ENCODE data around the gene KATNB1.
"Not testable (repeated sequence)": the region's sequence is repeated elsewhere in the genome, so short reads cannot be mapped to it uniquely, and the experiment has no call there.

The KATNB1 gene

GRCh38 chr16:57703416-57704010 lies 32.1 kb upstream of the KATNB1 start:
- no peak for DNase-seq

GRCh38 chr16:57704011-57704904 lies 31.3 kb upstream of the KATNB1 start:
- DNase-seq, result no peak

- no peak for DNase-seq
Measured at GRCh38 chr16:57704905-57705852, 30.4 kb upstream of the KATNB1 start.

GRCh38 chr16:57706717-57707116 lies 28.9 kb upstream of the KATNB1 start:
- no peak for DNase-seq

GRCh38 chr16:57707331-57707730 lies 28.2 kb upstream of the KATNB1 start:
- DNase-seq, result no peak

GRCh38 chr16:57708168-57708567 lies 27.4 kb upstream of the KATNB1 start:
- no peak for DNase-seq

- DNase-seq, result no peak
Measured at GRCh38 chr16:57709663-57710062, 25.9 kb upstream of the KATNB1 start.

- DNase-seq, result no peak
Measured at GRCh38 chr16:57711346-57711745, 24.2 kb upstream of the KATNB1 start.

GRCh38 chr16:57711993-57712392 lies 23.6 kb upstream of the KATNB1 start:
- DNase-seq, result no peak

- DNase-seq, result not testable (repeated sequence)
Measured at GRCh38 chr16:57712569-57712968, 23.0 kb upstream of the KATNB1 start.

GRCh38 chr16:57713596-57713995 lies 22.0 kb upstream of the KATNB1 start:
- DNase-seq, result no peak

GRCh38 chr16:57714047-57714446 lies 21.5 kb upstream of the KATNB1 start:
- no peak for DNase-seq

GRCh38 chr16:57720142-57720575 lies 15.4 kb upstream of the KATNB1 start:
- DNase-seq, result peak; percentile 2

- no peak for DNase-seq
Measured at GRCh38 chr16:57721356-57722209, 14.0 kb upstream of the KATNB1 start.

- no peak for DNase-seq
Measured at GRCh38 chr16:57722210-57722499, 13.4 kb upstream of the KATNB1 start.

GRCh38 chr16:57722651-57723050 lies 12.9 kb upstream of the KATNB1 start:
- DNase-seq, result no peak

- DNase-seq, result no peak
Measured at GRCh38 chr16:57723170-57723569, 12.4 kb upstream of the KATNB1 start.

- no peak for DNase-seq
Measured at GRCh38 chr16:57724531-57724930, 11.0 kb upstream of the KATNB1 start.

GRCh38 chr16:57725151-57725550 lies 10.4 kb upstream of the KATNB1 start:
- DNase-seq, result no peak

GRCh38 chr16:57725554-57725953 lies 10.0 kb upstream of the KATNB1 start:
- no peak for DNase-seq

GRCh38 chr16:57725976-57726375 lies 9.6 kb upstream of the KATNB1 start:
- DNase-seq, result no peak

- no peak for DNase-seq
Measured at GRCh38 chr16:57726433-57726947, 9.1 kb upstream of the KATNB1 start.

Data from amniotic stem cell (primary cell).